Right lung (tissue), 5 donors: ENCODE data around the gene DGKB. TPM values are rescaled to one million over a fixed set of nuclear protein-coding genes. Genes with fewer than 3 reads are reported as not detected.
"Not testable (repeated sequence)": the region's sequence is repeated elsewhere in the genome, so short reads cannot be mapped to it uniquely, and the experiment has no call there.

ENCODE experiments used
- DNase-seq, 2 donors: peaks; one replicate each; pipeline ENCODE4 v3.0.0-alpha.2; 2013
- polyA plus RNA-seq, 5 donors: library from polyadenylated mRNA; unstranded; fragments of 120-200 nt; gene quantifications; one replicate each; pipeline versions ENCODE4 v1.2.1 to v1.2.3, GENCODE V29; 2013; ENCODE audit warnings: inconsistent platforms in 1 of 5, low replicate concordance in 1 of 5; ENCODE audit not compliant: insufficient read length in 5 of 5, insufficient read depth in 1 of 5

DGKB gene
- polyA plus RNA-seq, 5 donors = 0.19 to 0.26 (median 0.25) TPM

- DNase-seq = not testable (repeated sequence)
Observed at GRCh38 chr7:14458846-14459245, 443.7 kb downstream of the DGKB start.

DNA sequence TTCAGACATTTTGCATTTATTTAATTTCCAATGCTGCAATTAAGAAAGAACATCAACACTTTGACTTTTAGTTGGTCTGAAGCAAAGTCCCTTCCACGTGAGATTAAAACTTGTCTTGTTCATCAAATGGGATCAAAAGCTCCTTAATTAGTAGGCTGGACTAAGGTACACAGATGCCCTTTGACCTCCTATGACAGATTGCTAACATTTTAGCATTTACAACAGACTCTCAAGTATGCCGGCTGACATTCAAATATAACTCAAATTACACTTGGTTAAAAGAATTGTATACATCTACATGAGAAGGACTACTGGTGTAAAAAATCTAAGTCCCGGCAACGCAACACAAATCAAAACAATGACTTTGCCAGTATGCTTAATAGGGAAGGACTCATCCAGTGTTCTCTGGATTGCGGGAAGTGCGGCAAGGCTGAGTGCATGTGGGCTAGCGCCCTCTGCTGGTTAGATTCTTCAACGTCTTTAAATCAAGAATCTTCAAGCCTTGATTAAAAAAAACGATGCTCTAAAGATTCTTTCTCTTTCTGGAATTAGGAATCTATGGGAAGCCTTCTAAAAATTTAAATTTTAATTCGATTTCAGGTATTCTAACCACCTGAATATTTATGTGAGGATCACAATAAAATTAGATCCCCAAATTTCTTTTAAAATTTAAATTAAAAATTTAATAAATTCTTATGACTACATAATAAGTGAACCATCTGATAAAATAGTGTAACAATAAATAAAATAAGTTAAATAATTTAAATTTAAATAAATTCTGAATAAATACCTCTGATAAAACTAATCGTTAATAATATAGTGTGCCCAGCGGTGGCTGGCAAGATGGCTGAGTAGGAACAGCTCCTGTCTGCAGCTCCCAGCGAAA lies 444.7 kb downstream of the DGKB start:
- DNase-seq = peak; percentile 71 to 81

- DNase-seq = no peak
Observed at GRCh38 chr7:14449291-14449690, 453.3 kb downstream of the DGKB start.

GRCh38 chr7:14446829-14447228 lies 455.7 kb downstream of the DGKB start:
- DNase-seq = no peak

- no peak for DNase-seq
Observed at GRCh38 chr7:14446219-14446618, 456.3 kb downstream of the DGKB start.

GRCh38 chr7:14438366-14438765 lies 464.2 kb downstream of the DGKB start:
- peak; percentile 61 to 72 for DNase-seq

DNA sequence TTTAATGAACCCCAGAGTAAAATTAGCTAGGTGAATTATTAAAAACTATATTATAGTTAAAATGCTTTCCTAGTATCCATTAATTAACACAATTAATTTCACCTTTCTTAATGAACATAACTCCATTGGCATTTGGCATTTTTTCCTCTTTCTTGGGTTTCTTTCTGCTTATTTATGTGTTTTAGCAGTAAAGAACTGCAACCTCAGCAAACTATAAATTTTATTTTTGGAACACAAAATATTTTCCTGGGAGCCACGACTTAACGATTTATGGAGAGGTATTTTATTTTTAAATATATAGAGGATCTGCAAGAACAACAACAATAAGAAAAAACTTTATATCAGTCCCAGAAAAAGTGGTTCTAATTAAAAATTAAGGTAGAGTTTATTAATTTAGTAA lies 465.7 kb downstream of the DGKB start:
- DNase-seq = no peak

GRCh38 chr7:14432924-14433323 lies 469.6 kb downstream of the DGKB start:
- DNase-seq = no peak

- no peak for DNase-seq
Observed at GRCh38 chr7:14430926-14431325, 471.6 kb downstream of the DGKB start.

- no peak for DNase-seq
Observed at GRCh38 chr7:14425559-14425958, 477.0 kb downstream of the DGKB start.

DNA sequence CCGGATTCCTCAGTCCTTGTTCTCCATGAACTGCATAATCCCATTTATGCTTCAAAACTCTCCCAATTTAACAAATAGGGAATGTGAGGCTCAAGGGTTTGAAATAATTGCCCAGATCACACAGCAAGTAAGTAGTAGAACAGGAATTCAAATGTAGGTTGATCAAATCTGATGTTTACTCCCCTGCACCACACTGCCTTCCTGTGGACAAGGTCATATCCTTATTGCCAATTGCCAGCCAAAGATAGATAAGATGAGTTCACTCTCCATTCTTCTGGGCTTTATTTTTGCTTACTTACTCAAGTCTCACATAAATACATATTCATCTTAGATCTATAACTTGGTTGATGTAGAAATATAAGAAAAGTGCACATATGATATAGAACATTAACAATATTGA lies 477.9 kb downstream of the DGKB start:
- no peak for DNase-seq

DNA sequence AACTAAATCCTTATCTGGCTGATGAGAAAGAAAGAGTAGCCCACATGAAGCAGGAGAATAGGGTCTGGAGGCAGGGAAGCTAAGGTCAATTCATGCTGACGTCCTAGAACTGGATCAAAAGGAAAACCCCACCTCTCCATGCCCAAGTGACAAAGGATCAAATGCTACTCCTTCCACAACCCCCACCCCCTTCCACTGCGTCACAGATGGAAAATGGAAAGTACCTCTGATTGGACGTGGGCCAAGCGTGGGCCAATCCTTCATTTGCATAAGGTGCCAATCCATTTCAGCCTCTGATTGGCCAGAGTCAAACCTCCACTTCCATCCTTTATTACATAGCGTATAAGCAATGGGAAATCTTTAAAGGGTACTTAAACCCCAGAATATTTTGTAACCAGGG lies 481.8 kb downstream of the DGKB start:
- no peak for DNase-seq

GRCh38 chr7:14419531-14419930 lies 483.0 kb downstream of the DGKB start:
- DNase-seq = peak; percentile 67 to 71

- DNase-seq = no peak
Observed at GRCh38 chr7:14418633-14419032, 483.9 kb downstream of the DGKB start.

- DNase-seq = no peak
Observed at GRCh38 chr7:14414274-14414986, 488.1 kb downstream of the DGKB start.

DNA sequence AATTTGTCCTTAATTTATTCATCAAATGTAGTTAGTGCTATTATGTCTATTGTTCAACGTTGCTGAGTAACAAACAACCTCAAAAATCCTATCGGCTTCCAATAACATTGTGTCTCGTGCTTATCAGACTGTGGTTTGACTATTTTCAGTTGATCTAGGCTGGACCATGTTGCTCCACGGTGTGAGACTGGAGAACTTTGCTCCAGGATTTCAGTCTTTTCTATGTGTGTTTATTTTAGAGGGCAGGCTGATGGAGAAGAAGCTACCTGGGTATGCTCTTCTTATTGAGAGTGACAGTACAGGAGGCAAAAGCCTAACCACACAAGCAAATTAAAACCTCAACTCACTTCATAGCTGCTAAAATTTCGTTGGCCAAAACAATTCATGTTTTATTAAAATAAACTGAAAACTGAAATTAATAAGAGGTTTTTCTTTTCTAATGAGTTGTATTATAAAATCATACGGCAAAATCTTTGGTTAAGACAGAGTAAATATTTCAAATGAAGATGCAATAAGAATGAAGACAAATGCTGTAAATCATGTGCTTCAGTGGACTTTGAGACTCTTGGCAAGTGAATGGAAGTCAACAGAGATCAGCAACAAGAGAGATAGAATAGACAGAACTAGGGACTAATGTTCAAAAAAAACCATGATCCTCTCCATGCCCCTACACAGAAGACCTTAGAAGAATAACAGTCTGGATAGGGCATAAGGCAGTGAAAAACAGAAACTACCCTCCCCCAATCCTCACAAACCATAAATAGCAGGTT lies 495.1 kb downstream of the DGKB start:
- no peak for DNase-seq

DNA sequence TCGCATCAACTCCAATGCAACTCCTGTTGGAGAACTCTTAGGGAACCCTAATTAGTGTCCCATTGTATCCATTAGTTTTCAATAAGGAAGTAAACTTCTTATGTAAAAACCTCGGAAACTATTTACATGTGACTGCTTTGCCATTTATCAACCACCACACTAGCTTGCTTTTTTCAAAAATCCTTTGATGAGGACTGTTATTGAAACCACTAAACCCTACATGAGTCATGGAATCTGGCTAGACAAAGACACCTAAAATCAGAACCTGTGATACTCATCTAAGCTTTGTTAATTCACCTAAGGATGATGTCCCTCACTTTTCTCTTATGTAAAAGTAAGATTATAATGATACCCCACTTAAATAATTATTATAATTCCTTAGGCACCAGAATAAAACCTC lies 499.0 kb downstream of the DGKB start:
- DNase-seq = no peak

DNA sequence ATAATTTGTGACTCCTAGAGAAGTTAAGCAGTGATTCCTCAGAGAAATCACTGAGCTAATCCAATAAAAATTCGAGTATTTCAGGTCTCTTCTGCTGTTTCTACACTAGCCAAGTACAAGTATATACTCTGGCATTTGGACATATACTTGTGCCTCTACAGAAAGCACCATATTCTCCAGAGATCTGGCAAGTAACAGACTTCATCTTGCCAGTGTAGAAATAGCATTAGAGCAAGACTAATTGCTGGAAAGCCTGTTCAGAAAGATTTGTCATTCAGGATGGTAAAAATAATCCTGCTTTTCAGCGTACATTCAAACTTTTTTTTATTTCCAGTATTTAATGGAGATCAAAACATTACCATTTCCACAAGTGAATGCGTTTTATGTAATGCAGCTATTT lies 502.3 kb downstream of the DGKB start:
- DNase-seq = no peak

DNA sequence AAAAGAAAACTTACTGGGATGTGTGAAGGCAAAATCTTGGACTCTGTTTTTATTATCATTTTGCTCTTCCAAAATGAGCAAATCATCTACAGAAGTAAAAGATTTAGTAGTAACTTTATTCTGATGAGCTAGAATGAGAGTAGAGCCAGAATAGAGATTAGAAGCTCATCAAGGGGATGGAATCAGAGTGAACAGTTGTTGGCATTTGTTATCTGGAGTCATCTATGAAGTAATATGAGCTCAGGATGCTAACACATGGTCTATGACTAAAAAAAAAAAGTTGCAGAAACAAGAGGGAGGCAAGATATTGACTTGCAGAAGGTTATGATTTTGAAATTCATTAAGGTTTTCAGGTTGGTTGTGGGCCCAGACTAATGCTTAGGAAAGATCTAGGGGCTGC lies 504.0 kb downstream of the DGKB start:
- no peak for DNase-seq

DNA sequence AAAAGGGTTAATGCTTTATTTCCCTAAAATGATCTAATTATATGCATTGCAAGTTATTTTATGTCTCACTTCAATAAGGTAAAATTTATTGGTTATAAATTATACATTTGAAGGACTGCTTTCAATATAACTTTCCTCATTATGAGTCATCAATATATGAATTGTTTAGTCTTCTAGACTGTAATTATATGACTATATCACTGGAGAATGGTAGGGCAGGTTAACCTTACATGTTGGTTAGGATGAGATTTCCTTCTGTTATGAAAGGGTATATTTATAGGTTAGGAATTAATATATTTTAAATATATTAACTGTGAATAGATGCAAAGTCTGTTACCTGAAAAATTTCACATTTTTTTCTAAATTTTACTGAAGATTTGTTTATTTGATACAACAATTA lies 506.7 kb downstream of the DGKB start:
- no peak for DNase-seq

DNA sequence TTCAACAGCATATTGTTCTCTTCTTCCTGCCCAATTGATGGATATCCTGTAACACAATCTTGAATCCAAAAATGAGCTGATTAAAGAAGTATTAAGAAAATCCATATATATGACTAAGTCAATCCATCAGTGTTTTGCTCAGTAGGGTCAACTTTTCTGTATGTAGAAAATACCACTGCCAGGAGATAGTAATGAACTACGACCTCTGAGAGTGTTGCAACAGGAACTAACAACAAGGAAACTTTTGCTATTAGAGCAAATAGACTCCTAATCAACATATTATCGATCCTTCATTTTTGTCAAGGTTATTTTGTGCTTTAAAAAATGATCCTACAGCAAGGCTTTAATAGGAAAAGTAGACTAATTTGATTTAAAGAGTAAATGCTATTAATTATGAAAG lies 507.8 kb downstream of the DGKB start:
- no peak for DNase-seq

- no peak for DNase-seq
Observed at GRCh38 chr7:14389595-14389994, 513.0 kb downstream of the DGKB start.
